ENCODE measurements around the gene FCGR3A.
"Not testable (repeated sequence)": the region's sequence is repeated elsewhere in the genome, so short reads cannot be mapped to it uniquely, and the experiment has no call there.

FCGR3A gene

GRCh38 chr1:161525321-161525720 is 24.3 kb downstream of the FCGR3A start:
- H3K4me1 Mint-ChIP-seq (ENCODE audit: low read depth), result peaks cover 17% of the 10 kb centered on the region

GRCh38 chr1:161524742-161525291 is 24.8 kb downstream of the FCGR3A start:
- peaks cover 48% of the 10 kb centered on the region for H3K27me3 Mint-ChIP-seq (ENCODE audit: low read depth)
- not testable (repeated sequence) for H3K9me3 Mint-ChIP-seq; H3K36me3 Mint-ChIP-seq (ENCODE audit: low read depth)

More at GRCh38 chr1:161525321-161525720, 24.3 kb downstream of the FCGR3A start:
- H3K27ac Mint-ChIP-seq; H3K36me3 Mint-ChIP-seq (ENCODE audit: low read depth); H3K9me3 Mint-ChIP-seq: not testable (repeated sequence)
- Mint-ChIP-seq H3K4me3 (peak overlapping the region; percentile 76), H3K27me3 (ENCODE audit: low read depth) (peaks cover 49% of the 10 kb centered on the region)

DNA sequence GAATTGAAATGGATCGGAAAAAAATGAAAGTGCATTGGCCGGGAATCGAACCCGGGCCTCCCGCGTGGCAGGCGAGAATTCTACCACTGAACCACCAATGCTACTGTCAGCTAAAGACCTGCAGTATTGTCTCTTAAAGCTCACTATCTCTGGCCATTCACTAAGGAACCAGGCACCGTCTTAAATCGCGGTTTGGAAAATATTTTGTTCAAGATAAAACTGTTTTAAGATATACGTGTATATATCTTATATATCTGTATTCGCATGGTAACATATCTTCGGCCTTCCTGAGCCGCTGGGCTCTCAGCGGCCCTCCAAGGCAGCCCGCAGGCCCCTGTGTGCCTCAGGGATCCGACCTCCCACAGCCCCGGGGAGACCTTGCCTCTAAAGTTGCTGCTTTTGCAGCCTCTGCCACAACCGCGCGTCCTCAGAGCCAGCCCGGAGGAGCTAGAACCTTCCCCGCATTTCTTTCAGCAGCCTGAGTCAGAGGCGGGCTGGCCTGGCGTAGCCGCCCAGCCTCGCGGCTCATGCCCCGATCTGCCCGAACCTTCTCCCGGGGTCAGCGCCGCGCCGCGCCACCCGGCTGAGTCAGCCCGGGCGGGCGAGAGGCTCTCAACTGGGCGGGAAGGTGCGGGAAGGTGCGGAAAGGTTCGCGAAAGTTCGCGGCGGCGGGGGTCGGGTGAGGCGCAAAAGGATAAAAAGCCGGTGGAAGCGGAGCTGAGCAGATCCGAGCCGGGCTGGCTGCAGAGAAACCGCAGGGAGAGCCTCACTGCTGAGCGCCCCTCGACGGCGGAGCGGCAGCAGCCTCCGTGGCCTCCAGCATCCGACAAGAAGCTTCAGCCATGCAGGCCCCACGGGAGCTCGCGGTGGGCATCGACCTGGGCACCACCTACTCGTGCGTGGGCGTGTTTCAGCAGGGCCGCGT is 25.5 kb downstream of the FCGR3A start, which contains the start of gene HSPA6:
Gene HSPA6 (plus strand): TSS at position 724 of the 925 bp plus-strand sequence. CDS start 119 bp downstream, at position 843.
- not testable (repeated sequence) for H3K9me3 Mint-ChIP-seq; H3K36me3 Mint-ChIP-seq (ENCODE audit: low read depth)
- Mint-ChIP-seq H3K27ac (peak within 1 kb of the TSS; percentile 87), H3K27me3 (ENCODE audit: low read depth) (peaks cover 52% of the 10 kb centered on the region), H3K4me1 (ENCODE audit: low read depth) (peaks cover 12% of the 10 kb centered on the region), H3K4me3 (peak within 1 kb of the TSS; percentile 84)

More at GRCh38 chr1:161524742-161525291, 24.8 kb downstream of the FCGR3A start:
- not testable (repeated sequence) for H3K27ac Mint-ChIP-seq
- H3K4me3 Mint-ChIP-seq, result peak overlapping the region; percentile 76
- H3K4me1 Mint-ChIP-seq (ENCODE audit: low read depth), result peaks cover 12% of the 10 kb centered on the region

GRCh38 chr1:161523041-161523816 is 26.4 kb downstream of the FCGR3A start:
- H3K9me3 Mint-ChIP-seq; H3K36me3 Mint-ChIP-seq (ENCODE audit: low read depth): not testable (repeated sequence)
- peak overlapping the region; percentile 84 for H3K4me3 Mint-ChIP-seq
- H3K27ac Mint-ChIP-seq, result peak overlapping the region; percentile 87
- peaks cover 50% of the 10 kb centered on the region for H3K27me3 Mint-ChIP-seq (ENCODE audit: low read depth)
- H3K4me1 Mint-ChIP-seq (ENCODE audit: low read depth), result peaks cover 12% of the 10 kb centered on the region

DNA sequence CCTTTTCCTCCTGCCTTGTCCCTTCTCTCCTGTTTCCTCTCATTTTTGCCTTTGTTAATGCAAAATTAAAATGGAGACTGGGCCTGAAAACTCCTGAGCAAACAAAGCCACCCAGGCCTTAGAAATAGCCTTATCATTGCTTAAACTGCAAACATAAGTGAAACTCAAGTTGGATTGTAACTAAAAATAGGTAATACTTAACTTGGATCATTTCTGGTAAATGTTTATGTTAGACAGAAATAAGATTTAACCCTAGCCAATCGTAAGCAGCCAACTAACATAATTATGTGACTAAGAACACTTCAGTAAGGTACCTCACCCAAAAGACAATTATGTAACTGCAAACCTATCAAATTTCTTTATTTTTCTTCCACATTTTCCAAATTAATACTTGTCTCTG is 35.7 kb downstream of the FCGR3A start:
- not testable (repeated sequence) for H3K36me3 Mint-ChIP-seq (ENCODE audit: low read depth); H3K4me1 Mint-ChIP-seq (ENCODE audit: low read depth); H3K9me3 Mint-ChIP-seq; H3K4me3 Mint-ChIP-seq; H3K27ac Mint-ChIP-seq; H3K27me3 Mint-ChIP-seq (ENCODE audit: low read depth)

DNA sequence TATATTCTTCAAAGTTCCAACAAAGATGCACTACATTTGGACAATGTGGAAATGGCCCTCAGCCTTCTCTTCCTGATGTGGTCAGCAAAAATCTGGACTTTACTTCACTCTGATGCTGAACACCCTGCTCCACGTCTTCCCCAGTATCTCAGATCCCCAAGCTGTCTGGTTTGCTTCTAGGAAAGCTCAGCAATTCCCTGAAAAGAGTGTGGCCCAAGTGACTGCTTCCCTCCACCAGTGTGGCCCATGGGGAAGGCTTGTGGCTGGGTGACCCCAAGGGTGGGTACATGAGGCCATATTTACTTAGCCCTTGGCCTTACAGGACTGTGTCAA is 36.2 kb downstream of the FCGR3A start:
- H3K27me3 Mint-ChIP-seq (ENCODE audit: low read depth); H3K9me3 Mint-ChIP-seq; H3K4me3 Mint-ChIP-seq; H3K36me3 Mint-ChIP-seq (ENCODE audit: low read depth); H3K27ac Mint-ChIP-seq; H3K4me1 Mint-ChIP-seq (ENCODE audit: low read depth): not testable (repeated sequence)

DNA sequence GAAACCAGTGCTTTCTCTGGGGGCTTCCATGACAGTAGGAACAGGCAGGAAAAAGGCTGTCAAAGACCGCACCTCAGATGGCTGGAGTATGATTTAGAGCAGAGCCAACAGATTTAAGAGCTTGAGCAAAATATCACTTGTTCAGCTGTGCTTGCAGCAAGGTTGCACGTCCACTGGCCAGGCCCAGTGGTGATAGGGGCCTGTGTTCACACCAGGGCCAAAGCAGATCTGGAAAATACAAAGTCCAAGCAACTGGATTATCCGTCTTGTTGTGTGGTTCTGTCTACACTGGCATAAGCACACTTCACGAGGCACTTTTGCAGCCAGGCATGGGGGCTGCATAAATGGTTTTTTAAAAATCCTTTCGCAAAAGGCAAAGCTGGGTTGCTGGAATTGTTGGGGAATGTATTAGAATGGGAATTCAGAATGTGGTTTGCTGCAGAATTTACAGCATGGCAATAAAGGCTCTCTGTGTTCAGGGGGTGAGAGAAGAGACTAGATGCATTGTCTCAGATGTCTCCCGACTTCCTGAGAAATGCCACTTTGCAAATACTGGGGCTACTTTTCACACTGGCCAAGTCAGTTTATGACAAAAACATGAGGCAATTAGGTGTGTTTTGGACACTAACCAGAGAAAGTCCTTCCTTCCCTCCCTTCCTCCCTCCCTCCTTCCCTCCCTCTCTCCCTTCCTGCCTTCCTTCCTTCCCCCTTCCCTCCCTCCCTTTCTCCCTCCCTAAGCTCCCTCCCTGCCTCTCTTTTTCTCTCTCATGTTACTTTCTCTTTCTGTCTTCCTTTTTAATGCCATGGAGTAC is 36.8 kb downstream of the FCGR3A start:
- H3K27me3 Mint-ChIP-seq (ENCODE audit: low read depth); H3K4me3 Mint-ChIP-seq; H3K9me3 Mint-ChIP-seq; H3K27ac Mint-ChIP-seq; H3K36me3 Mint-ChIP-seq (ENCODE audit: low read depth); H3K4me1 Mint-ChIP-seq (ENCODE audit: low read depth): not testable (repeated sequence)

- H3K36me3 Mint-ChIP-seq (ENCODE audit: low read depth), result no peaks in the 10 kb centered on the region
- peaks cover 4% of the 10 kb centered on the region for H3K4me1 Mint-ChIP-seq (ENCODE audit: low read depth)
- no peak overlapping the region for H3K27ac Mint-ChIP-seq
- H3K9me3 Mint-ChIP-seq, result no peaks in the 10 kb centered on the region
- peaks cover 5% of the 10 kb centered on the region for H3K27me3 Mint-ChIP-seq (ENCODE audit: low read depth)
- no peak overlapping the region for H3K4me3 Mint-ChIP-seq
These were observed 37.9 kb downstream of the FCGR3A start for GRCh38 chr1:161511756-161512060.

DNA sequence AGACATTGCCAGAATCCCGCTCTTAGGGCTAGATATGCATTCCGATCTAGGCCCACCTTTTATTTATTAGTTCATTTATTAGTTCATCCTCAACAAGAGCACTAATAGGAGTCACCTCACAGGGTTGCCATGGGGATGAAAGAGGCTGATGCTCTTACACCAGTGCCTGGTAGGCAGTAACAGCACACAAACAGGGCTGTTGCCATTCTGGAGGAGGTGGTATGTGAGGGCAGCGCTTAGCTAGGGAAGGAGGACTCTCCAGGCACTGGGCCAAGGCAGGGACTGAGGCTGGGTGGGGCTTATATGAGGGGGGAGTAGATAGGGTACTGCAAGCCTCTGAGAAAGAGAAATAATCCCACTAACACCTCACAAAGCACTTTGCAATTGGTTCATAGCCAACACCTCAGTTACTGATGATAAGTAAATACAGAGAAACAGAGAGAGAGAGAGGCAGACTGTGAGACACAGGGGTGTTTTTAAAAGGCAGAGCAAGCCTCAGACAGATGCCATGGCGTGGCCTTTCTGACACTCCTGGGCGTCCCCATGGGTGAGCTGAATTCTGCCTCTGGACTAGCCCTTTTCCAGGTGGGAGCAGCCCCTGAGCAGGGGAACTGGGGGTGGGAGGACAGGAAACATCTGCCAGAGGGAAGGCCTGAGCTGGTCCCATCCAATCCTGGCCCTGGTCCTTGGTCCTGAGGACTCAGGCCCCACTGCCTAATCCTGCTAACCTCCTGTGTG is 38.4 kb downstream of the FCGR3A start:
- no peak overlapping the region for H3K27ac Mint-ChIP-seq
- no peak overlapping the region for H3K4me3 Mint-ChIP-seq
- no peaks in the 10 kb centered on the region for H3K9me3 Mint-ChIP-seq
- H3K27me3 Mint-ChIP-seq (ENCODE audit: low read depth), result peaks cover 11% of the 10 kb centered on the region
- no peaks in the 10 kb centered on the region for H3K36me3 Mint-ChIP-seq (ENCODE audit: low read depth)
- H3K4me1 Mint-ChIP-seq (ENCODE audit: low read depth), result peaks cover 7% of the 10 kb centered on the region

DNA sequence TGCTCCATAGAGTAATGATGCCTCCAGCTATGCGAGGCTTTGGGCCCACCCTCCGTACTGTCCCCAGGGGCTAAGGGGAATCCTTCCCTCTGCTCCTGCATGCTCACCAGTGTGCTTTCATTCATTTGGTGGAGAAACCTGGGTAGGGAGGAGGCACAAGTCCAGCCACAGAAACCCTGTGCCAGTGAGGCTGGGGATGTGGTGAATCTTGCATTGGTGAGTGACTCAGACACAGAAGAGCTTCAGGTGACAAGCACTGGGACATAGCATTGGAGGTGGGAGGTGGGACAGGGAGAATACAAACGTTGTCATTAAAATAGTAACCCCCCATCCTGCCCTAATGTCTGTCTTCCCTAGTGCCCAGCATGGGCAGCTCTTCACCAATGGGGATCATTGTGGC is 39.1 kb downstream of the FCGR3A start:
- H3K4me3 Mint-ChIP-seq, result no peak overlapping the region
- no peaks in the 10 kb centered on the region for H3K36me3 Mint-ChIP-seq (ENCODE audit: low read depth)
- H3K27ac Mint-ChIP-seq, result no peak overlapping the region
- H3K9me3 Mint-ChIP-seq, result no peaks in the 10 kb centered on the region
- peaks cover 14% of the 10 kb centered on the region for H3K27me3 Mint-ChIP-seq (ENCODE audit: low read depth)
- H3K4me1 Mint-ChIP-seq (ENCODE audit: low read depth), result peaks cover 7% of the 10 kb centered on the region

- H3K4me1 Mint-ChIP-seq (ENCODE audit: low read depth), result peaks cover 3% of the 10 kb centered on the region
- no peaks in the 10 kb centered on the region for H3K36me3 Mint-ChIP-seq (ENCODE audit: low read depth)
- H3K27me3 Mint-ChIP-seq (ENCODE audit: low read depth), result peaks cover 31% of the 10 kb centered on the region
- no peak overlapping the region for H3K4me3 Mint-ChIP-seq
- no peaks in the 10 kb centered on the region for H3K9me3 Mint-ChIP-seq
- no peak overlapping the region for H3K27ac Mint-ChIP-seq
These were observed 43.0 kb downstream of the FCGR3A start for GRCh38 chr1:161506336-161507223.

GRCh38 chr1:161505686-161506085 is 43.9 kb downstream of the FCGR3A start:
- Mint-ChIP-seq H3K4me3 (no peak overlapping the region), H3K9me3 (no peaks in the 10 kb centered on the region), H3K27me3 (ENCODE audit: low read depth) (peaks cover 38% of the 10 kb centered on the region), H3K36me3 (ENCODE audit: low read depth) (no peaks in the 10 kb centered on the region), H3K27ac (no peak overlapping the region), H3K4me1 (ENCODE audit: low read depth) (peaks cover 3% of the 10 kb centered on the region)

- Mint-ChIP-seq H3K27ac (no peak overlapping the region), H3K4me1 (ENCODE audit: low read depth) (peaks cover 10% of the 10 kb centered on the region), H3K36me3 (ENCODE audit: low read depth) (no peaks in the 10 kb centered on the region), H3K9me3 (no peaks in the 10 kb centered on the region), H3K27me3 (ENCODE audit: low read depth) (peaks cover 57% of the 10 kb centered on the region), H3K4me3 (no peak overlapping the region)
These were observed 46.2 kb downstream of the FCGR3A start for GRCh38 chr1:161503394-161503748.
